ENCODE results near the gene OR10H5. TPM values are rescaled to one million over a fixed set of nuclear protein-coding genes. Genes with fewer than 3 reads are reported as not detected.
"Not testable (repeated sequence)": the region's sequence is repeated elsewhere in the genome, so short reads cannot be mapped to it uniquely, and the experiment has no call there.

OR10H5 gene
- total RNA-seq, 1 donor from 2014 or later: not detected

GRCh38 chr19:15811476-15811875, 24.0 kb downstream of the OR10H5 start:
- no peak for DNase-seq

GRCh38 chr19:15812060-15812722, 24.7 kb downstream of the OR10H5 start:
- DNase-seq: peak; percentile 7

GRCh38 chr19:15813916-15814315, 26.5 kb downstream of the OR10H5 start:
- DNase-seq: no peak

DNA sequence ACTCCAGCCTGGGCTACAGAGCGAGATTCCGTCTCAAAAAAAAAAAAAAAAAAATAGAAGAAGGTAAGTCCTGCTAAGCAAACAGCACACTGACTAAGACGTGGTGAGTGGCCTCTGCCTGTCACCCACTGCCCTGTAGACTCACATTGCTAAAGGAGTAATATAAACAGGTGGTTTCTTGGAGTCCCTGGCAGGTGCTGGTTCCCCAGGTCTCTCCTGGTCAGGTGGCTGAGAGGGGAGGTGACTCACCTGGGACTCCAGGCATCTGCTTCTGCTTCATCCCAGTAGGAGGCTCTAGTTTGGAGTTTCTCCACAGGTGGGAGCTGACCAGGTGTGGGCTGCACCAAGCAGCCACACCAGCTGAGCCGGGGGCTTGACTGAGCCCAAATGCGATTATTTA, 27.8 kb downstream of the OR10H5 start, which contains the start of gene OR10H1:
Gene OR10H1, minus strand, starts transcription at position 359 of the 400 bp plus-strand sequence. CDS start 7,627 bp downstream, outside the sequence.
- DNase-seq: no peak

GRCh38 chr19:15820646-15821045, 33.2 kb downstream of the OR10H5 start:
- no peak for DNase-seq

GRCh38 chr19:15825753-15826152, 38.3 kb downstream of the OR10H5 start:
- no peak for DNase-seq

- DNase-seq: no peak
These were observed 40.7 kb downstream of the OR10H5 start for GRCh38 chr19:15828121-15828610.

- DNase-seq: not testable (repeated sequence)
These were observed 41.3 kb downstream of the OR10H5 start for GRCh38 chr19:15828611-15829305.

- DNase-seq: no peak
These were observed 41.8 kb downstream of the OR10H5 start for GRCh38 chr19:15829306-15829698.

GRCh38 chr19:15829786-15830185, 42.3 kb downstream of the OR10H5 start:
- no peak for DNase-seq

DNA sequence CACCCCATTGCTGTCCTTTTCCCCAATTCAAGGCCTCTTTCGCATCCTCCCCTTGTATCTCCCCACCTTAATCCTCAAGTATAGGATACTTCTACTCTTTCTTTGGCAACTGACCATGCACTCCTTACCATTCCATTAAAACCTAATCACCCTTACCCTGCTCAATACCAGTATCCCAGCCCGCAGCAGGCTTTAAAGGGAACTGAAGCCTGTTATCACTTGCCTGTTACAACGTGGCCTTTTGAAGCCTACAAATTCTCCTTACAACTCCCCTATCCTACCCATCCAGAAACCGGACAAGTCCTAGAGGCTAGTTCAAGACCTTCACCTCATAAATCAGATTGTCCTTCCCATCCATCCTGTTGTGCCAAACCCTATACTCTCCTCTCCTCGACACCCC, 44.2 kb downstream of the OR10H5 start:
- DNase-seq: no peak

- not testable (repeated sequence) for DNase-seq
These were observed 46.8 kb downstream of the OR10H5 start for GRCh38 chr19:15834232-15834631.

DNA sequence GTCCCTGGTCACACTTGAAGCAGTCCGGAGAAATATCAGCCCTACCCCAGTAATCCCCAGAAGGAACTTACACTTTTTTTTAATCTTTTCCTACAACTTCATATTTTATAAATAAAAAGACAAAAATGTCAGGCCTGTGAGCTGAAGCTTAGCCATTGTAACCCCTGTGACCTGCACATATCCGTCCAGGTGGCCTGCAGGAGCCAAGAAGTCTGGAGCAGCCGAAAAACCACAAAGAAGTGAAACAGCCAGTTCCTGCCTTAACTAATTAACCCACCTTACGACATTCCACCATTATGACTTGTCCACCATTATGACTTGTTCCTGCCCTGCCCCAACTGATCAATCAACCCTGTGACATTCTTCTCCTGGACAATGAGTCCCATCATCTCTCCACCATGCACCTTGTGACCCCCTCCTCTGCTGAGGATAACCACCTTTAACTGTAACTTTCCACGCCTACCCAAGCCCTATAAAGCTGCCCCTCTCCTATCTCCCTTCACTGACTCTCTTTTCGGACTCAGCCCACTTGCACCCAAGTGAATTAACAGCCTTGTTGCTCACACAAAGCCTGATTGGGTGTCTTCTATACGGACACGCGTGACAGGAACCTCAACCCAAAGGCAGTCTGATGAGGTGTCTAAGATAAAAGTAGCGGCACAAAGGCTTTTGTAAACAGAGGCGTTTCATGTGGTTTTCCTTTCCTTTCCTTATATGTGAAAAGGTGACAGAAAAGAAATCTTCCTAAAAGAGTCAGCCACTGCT, 48.3 kb downstream of the OR10H5 start:
- not testable (repeated sequence) for DNase-seq

GRCh38 chr19:15836330-15837220, 49.1 kb downstream of the OR10H5 start:
- DNase-seq: peak; percentile 99

- DNase-seq: no peak
These were observed 49.8 kb downstream of the OR10H5 start for GRCh38 chr19:15837221-15837731.

- no peak for DNase-seq
These were observed 50.9 kb downstream of the OR10H5 start for GRCh38 chr19:15838351-15838750.

GRCh38 chr19:15839888-15840287, 52.4 kb downstream of the OR10H5 start:
- not testable (repeated sequence) for DNase-seq

GRCh38 chr19:15840833-15841232, 53.4 kb downstream of the OR10H5 start:
- no peak for DNase-seq

GRCh38 chr19:15841875-15842569, 54.6 kb downstream of the OR10H5 start:
- no peak for DNase-seq

- DNase-seq: no peak
These were observed 55.9 kb downstream of the OR10H5 start for GRCh38 chr19:15843203-15843893.

Measured in tongue (tissue), 2 donors.